RWPE1 (cell line): Measurements from ENCODE around the gene EFCAB11.

Experiments
- CTCF ChIA-PET: fragments of 350-600 bp; sonication (Branson Sonifier 250); formaldehyde crosslinking; extraction: SDS; loops from one replicate; lab custom pipeline; 2021; lab: Yijun Ruan, JAX
- POLR2A ChIA-PET: fragments of 400-600 bp; formaldehyde crosslinking; extraction: SDS; loops from one replicate; lab custom pipeline; 2020; ENCODE audit warnings: antibody characterized with exemption; ENCODE audit not compliant: low non-redundant PET; lab: Yijun Ruan, JAX
- DNase-seq: peaks from one replicate; pipeline ENCODE4 v3.0.0; 2012; ENCODE audit warnings: low spot score
- H3K27ac ChIP-seq: fragments of 450-650 bp; 2 replicates; pipeline ENCODE4 v1.5.1; 2017
- TF ChIP-seq, protein P1 (sequence below): fragments of 450-650 bp; conservative IDR thresholded peaks from 2 replicates; pipeline ENCODE4 v1.5.1; 2017; ENCODE audit warnings: low read depth, mild to moderate bottlenecking

The EFCAB11 gene

DNA sequence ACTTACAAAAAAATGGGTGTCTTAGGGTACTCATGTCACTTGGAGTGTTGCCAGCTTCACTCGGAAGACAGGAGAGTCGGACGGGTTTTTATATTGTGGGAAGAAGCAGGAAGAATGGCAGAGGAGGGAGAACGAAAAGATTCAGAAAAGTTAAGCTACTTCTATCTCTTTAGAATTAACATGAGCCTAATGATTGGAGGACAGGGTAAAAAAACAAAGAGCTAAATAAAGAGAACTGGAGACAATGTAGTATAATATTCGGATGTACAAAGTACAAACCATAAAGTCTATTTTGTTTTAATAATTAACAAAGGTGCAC is 43.9 kb downstream of the EFCAB11 start:
- H3K27ac ChIP-seq = no peak overlapping the region
- TF ChIP-seq, protein P1, sequence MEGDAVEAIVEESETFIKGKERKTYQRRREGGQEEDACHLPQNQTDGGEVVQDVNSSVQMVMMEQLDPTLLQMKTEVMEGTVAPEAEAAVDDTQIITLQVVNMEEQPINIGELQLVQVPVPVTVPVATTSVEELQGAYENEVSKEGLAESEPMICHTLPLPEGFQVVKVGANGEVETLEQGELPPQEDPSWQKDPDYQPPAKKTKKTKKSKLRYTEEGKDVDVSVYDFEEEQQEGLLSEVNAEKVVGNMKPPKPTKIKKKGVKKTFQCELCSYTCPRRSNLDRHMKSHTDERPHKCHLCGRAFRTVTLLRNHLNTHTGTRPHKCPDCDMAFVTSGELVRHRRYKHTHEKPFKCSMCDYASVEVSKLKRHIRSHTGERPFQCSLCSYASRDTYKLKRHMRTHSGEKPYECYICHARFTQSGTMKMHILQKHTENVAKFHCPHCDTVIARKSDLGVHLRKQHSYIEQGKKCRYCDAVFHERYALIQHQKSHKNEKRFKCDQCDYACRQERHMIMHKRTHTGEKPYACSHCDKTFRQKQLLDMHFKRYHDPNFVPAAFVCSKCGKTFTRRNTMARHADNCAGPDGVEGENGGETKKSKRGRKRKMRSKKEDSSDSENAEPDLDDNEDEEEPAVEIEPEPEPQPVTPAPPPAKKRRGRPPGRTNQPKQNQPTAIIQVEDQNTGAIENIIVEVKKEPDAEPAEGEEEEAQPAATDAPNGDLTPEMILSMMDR = no peak
- no peak for DNase-seq
- ChIA-PET CTCF (no interaction called here), POLR2A (no interaction called here)

DNA sequence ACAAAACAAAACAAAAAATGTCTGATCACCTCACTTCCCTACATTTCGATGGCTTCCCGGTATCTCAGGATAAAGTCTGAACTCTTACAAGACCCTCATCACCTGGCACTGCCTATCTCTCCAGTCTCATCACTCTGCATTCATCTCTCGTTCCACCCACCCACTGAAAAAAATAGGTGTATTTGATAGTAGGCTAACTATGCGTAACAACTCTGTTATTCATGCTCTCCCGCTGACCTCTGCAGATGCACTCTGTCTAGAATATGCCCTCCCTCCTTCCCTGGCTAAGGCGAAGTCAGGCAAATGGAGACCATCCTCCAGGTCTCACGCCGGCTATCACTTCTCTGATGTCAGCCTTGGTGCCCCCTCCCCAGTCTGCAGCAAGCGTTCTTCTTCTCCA is 44.9 kb downstream of the EFCAB11 start:
- H3K27ac ChIP-seq = no peak overlapping the region
- CTCF ChIA-PET = interaction anchor here (0.6 kb wide), 1 partner anchor 152 kb away, joined by 3 read pairs; the partner anchor contains the start of gene KCNK13

DNA sequence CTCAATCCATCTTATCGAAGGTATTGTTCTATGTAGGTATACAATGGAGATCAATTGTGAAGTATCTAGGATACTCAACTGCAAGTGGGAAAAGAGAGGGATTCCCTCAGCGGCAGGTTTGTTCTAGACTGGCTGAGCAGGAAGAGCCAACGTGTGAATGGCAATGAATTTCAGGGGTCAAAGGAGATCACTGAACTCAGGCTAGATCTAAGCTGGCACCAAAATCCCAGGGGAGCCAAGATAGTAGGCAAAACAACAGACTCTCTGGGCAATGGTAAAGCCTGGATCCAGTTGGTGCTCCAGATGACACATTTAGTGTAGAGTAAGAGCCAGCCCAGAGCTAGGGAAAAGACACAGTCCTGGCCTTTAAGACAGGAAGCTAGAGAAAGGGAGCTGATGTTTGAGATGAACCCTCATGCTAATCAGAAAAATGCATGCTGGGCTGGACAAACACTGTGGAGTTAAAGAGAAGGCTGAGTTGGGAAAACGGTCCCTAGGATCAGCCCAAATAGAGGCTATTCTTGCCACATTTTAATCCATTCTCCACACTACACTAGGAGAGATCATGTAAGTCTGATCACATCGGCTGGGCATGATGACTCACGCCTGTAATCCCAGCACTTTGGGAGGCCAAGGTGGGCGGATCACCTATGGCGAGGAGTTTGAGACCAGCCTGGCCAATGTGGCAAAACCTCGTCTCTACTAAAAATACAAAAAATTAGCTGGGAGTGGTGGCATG is 45.6 kb downstream of the EFCAB11 start:
- POLR2A ChIA-PET = no interaction called here
- no peak overlapping the region for H3K27ac ChIP-seq
- TF ChIP-seq, protein P1 = no peak
- CTCF ChIA-PET = interaction anchor here (0.6 kb wide), 1 partner anchor 881 kb away, joined by 3 read pairs; no protein-coding TSS in a partner anchor
- no peak for DNase-seq

More for the DNA sequence above, 44.9 kb downstream of the EFCAB11 start:
- TF ChIP-seq, protein P1 = no peak
- POLR2A ChIA-PET = no interaction called here
- no peak for DNase-seq

DNA sequence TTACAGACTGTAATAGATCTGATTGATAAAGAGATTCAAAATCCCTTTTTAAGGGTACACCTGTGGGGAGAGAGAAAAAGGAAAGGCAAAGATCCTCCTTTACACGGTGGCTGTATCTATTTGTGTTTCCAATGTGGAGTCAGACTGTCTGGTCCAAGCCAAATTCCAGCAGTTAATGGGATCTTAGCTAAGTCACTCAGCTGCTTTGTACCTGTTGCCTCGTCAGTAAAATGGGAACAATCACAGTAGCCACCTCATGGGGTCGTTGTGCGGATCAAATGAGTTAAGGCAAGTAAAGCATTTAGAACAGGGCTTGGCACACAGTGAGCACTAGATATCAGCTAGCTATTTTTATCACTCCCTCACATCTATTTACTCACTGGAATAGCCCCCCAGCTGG is 46.9 kb downstream of the EFCAB11 start:
- TF ChIP-seq, protein P1 = no peak
- no peak for DNase-seq
- no peak overlapping the region for H3K27ac ChIP-seq
- ChIA-PET POLR2A (no interaction called here), CTCF (interaction anchor here (0.8 kb wide), 1 partner anchor 908 kb away, joined by 5 read pairs; no protein-coding TSS in a partner anchor)

DNA sequence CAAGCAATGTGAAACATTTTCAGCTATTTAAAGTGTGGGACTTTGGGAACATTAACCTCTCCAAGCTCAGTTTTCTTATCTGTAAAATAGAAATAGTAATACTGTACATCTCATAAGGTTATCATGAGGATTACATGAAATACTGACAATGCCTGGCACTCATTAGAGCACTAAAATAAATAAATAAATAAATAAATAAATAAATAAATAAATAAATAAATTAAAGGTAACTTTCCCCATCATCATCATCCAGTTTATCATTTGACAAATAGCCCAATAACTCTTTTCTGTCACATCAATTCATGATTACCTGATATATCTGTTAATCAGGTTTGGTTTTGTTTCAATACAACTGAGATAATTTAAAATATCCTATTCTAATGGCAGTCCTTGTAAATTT is 48.5 kb downstream of the EFCAB11 start:
- CTCF ChIA-PET = interaction anchor here (0.7 kb wide), 1 partner anchor 809 kb away, joined by 3 read pairs; no protein-coding TSS in a partner anchor
- H3K27ac ChIP-seq = no peak overlapping the region
- POLR2A ChIA-PET = no interaction called here
- no peak for DNase-seq
- TF ChIP-seq, protein P1 = no peak

DNA sequence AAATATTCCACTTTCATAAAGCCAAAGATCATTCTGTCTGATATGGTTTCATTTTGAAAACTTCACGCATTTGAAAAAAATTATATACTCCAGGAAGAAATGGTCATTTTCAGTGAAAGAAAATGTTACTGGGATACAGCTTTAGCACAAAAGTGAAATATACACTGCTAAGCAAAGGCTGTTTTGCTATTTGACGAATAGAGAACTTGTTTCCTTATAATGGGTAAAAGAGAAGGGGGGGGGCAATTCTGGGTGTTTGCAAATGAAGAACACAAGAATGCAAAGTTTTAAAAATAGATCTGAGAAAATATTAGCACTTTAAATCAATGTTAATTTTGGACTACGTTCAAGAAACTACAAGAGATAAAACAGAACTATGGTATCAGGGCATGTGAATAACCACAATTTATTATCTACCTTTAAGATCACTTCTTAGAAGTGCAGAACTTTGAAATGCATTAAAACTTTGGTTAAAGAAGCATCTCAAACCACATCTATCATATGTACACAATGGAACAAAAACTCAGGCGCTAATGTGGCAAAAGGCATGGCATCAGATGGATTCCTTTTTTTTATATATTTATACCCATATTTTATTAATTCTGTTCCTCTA is 51.1 kb downstream of the EFCAB11 start:
- DNase-seq = no peak
- CTCF ChIA-PET = no interaction called here
- TF ChIP-seq, protein P1 = no peak
- POLR2A ChIA-PET = no interaction called here
- no peak overlapping the region for H3K27ac ChIP-seq
